T-cell (primary cell): ENCODE data around the gene CYBC1. TPM values are rescaled to one million over a fixed set of nuclear protein-coding genes. Genes with fewer than 3 reads are reported as not detected.

ENCODE experiments used
- total RNA-seq, 35 experiments: library from RNA in 6 of 35; stranded (reverse) in 6 of 35; fragments of 120-200 nt in 1 of 35; gene quantifications; one replicate each; pipeline versions ENCODE4 v1.2.1 to v1.2.4 and lab custom pipeline; 2013 to 2026

Gene CYBC1
- total RNA-seq, 5 donors from 2014 or later (not counting 1 experiment from before 2014, with no cell fraction given) = 148 to 274 (median 262) TPM

Other genes with a start within 250 kb of the CYBC1 start
- 100 to 1,000 TPM in 3 of 5 donors, 10 to 100 TPM in 2; 86.4 to 127 (median 103) TPM for gene CCDC57, start 237.9 kb downstream of the CYBC1 start, total RNA-seq
- gene SLC16A3, start 221.7 kb downstream of the CYBC1 start, total RNA-seq = 10 to 100 TPM; 31.9 to 47.3 (median 40.9) TPM
- gene CSNK1D, start 177.1 kb downstream of the CYBC1 start, total RNA-seq = 100 to 1,000 TPM; 177 to 273 (median 194) TPM
- gene CD7, start 133.1 kb downstream of the CYBC1 start, total RNA-seq = 100 to 1,000 TPM; 104 to 265 (median 135) TPM
- 1 to 10 TPM; 1.3 to 5.1 (median 4.4) TPM for gene SECTM1, start 117.0 kb downstream of the CYBC1 start, total RNA-seq
- gene TEX19, start 91.5 kb downstream of the CYBC1 start, total RNA-seq = not detected
- gene UTS2R, start 79.0 kb downstream of the CYBC1 start, total RNA-seq = not detected
- 100 to 1,000 TPM in 3 of 5 donors, 10 to 100 TPM in 2; 51.2 to 128 (median 113) TPM for gene HEXD, start 32.4 kb downstream of the CYBC1 start, total RNA-seq
- gene OGFOD3, start 32.2 kb downstream of the CYBC1 start, total RNA-seq = 10 to 100 TPM; 22.0 to 32.2 (median 29.2) TPM
- 100 to 1,000 TPM in 3 of 5 donors, 10 to 100 TPM in 2; 85.7 to 113 (median 101) TPM for gene NARF, start 8.0 kb upstream of the CYBC1 start, total RNA-seq
- gene FOXK2, start 69.0 kb upstream of the CYBC1 start, total RNA-seq = 10 to 100 TPM; 45.8 to 65.5 (median 61.9) TPM
- gene WDR45B, start 197.7 kb upstream of the CYBC1 start, total RNA-seq = 10 to 100 TPM; 57.3 to 81.5 (median 59.4) TPM
- gene RAB40B, start 247.9 kb upstream of the CYBC1 start, total RNA-seq = 1 to 10 TPM; 4.4 to 8.7 (median 7.1) TPM